Left renal pelvis (tissue), 4 donors: Measurements from ENCODE around the gene KDR. TPM values are rescaled to one million over a fixed set of nuclear protein-coding genes. Genes with fewer than 3 reads are reported as not detected.

Experiments used
- DNase-seq, 4 donors: peaks; one replicate each; pipeline ENCODE4 v3.0.0-alpha.2; 2013; ENCODE audit warnings: low read depth in 4 of 4, low spot score in 3 of 4
- polyA plus RNA-seq, 4 donors: library from polyadenylated mRNA; unstranded; fragments of 120-200 nt; gene quantifications; one replicate each; pipeline ENCODE4 v1.2.1, GENCODE V29; 2013; ENCODE audit not compliant: insufficient read length in 4 of 4

Gene KDR
- 10 to 100 TPM; 43.5 to 58.4 (median 53.1) TPM for polyA plus RNA-seq

- DNase-seq: no peak
Observed at GRCh38 chr4:55125087-55125721, at the start of gene KDR. Gene KDR, minus strand, starts transcription at chr4:55125595. Its CDS starts 302 bp downstream, at chr4:55125293.

DNA sequence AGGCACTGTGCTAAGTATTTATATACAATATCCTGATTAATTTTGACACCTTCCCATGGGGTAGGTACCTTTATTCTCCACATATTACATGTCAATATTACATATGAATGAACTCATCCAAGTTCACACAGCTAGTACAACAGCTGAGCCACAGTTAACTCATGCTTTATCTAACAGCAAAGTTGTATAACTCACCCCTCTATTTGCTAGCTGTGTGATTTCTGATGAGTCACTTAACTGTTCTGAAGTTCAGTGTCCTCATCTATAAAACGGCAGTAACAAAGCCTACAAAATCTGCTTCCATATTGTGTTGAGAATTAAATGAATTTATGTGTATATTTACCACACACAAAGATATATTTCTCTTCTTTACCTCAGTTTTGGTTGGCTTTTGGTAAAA lies 48.2 kb upstream of the KDR start:
- DNase-seq: no peak

- no peak for DNase-seq
Observed at GRCh38 chr4:55172694-55173287, 47.4 kb upstream of the KDR start.

GRCh38 chr4:55170462-55170861 lies 45.1 kb upstream of the KDR start:
- DNase-seq: no peak

DNA sequence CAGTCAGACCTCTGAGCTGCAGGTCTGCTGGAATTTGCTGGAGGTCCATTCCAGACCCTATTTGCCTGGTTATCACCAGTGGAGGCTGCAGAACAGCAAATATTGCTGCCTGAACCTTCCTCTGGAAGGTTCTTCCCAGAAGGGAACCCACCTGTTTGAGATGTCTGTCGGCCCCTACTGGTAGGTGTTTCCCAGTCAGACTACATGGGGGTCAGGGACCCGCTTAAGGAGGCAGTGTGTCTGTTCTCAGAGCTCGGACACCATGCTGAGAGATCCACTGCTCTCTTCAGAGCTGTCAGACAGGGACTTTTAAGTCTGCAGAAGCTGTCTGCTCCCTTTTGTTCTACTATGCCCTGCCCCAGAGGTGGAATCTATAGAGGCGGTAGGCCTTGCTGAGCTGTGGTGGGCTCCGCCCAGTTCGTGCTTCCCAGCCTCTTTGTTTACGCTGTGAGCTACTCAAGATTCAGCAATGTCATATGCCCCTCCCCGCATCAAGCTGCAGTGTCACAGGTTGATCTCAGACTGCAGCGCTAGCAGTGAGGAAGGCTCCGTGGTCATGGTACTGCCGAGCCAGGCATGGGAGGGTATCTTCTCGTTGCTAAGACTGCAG lies 44.1 kb upstream of the KDR start:
- DNase-seq: no peak

- DNase-seq: no peak
Observed at GRCh38 chr4:55162396-55162795, 37.0 kb upstream of the KDR start.

- no peak for DNase-seq
Observed at GRCh38 chr4:55161739-55162138, 36.3 kb upstream of the KDR start.

GRCh38 chr4:55159851-55160250 lies 34.5 kb upstream of the KDR start:
- no peak for DNase-seq

GRCh38 chr4:55158957-55159356 lies 33.6 kb upstream of the KDR start:
- no peak for DNase-seq

GRCh38 chr4:55157559-55158277 lies 32.3 kb upstream of the KDR start:
- DNase-seq: no peak

DNA sequence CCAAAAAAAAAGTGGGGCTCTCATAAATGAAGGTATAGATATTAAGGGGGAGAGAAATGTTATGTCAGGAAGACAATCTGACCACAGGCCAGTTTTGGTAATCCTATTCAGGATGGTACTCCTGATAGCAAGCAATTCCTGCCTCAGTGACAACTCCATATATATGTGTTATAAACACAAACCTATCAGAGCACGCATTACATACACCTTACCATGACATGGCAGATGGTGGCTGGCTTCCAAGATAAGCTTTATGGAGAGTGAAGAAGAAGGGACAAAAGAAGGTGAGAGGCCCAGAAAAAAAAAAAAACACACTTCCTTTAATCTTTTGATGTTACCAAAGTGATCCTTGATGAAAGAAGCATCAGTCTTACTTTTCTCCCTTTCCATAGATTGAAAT lies 29.5 kb upstream of the KDR start:
- no peak for DNase-seq

GRCh38 chr4:55154290-55154880 lies 29.0 kb upstream of the KDR start:
- no peak for DNase-seq

GRCh38 chr4:55143858-55144257 lies 18.5 kb upstream of the KDR start:
- DNase-seq: no peak

GRCh38 chr4:55138367-55138766 lies 13.0 kb upstream of the KDR start:
- no peak for DNase-seq

- DNase-seq: no peak
Observed at GRCh38 chr4:55136634-55137033, 11.2 kb upstream of the KDR start.

DNA sequence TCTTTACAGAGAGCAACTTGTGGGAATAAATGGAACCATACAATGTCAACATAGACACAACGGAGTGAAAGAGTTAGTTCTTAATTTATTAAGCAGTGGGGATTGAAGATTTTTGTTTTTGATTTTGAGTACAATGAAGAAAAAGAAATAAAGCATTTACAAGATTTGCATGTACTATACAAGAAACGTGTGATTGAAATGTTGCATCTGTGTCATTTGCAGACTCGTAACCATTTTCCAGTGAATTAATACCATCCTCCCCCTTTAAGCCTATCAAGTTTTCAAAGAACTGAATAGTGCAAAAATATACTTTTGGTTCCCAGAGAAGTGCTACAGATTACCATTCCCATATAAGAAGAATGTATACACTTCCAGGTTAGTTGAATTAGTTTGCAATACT lies 8.6 kb upstream of the KDR start:
- DNase-seq: no peak

- DNase-seq: no peak
Observed at GRCh38 chr4:55132775-55133174, 7.4 kb upstream of the KDR start.

DNA sequence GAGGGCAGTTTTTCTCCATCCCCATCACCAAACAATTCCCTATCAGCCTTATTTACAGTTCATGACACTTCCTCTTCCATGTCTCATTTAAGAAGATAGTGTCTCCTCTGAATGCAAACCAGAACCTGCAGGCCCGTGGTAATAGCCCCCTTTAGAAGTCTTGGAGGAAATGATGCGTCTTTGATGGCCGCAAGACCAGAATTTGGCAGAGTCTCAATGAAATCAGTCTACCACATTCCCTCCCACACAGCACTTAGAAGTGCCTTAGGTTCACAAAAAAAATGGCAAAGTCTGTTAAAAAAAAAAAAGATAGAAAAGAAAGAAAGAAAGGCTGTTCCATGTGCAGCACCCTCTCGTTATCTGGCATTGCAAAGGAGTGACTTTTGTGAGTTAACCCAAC lies 2.1 kb upstream of the KDR start:
- no peak for DNase-seq

GRCh38 chr4:55127053-55127452 lies 1.7 kb upstream of the KDR start:
- DNase-seq: no peak

- no peak for DNase-seq
Observed at GRCh38 chr4:55125763-55126541, 557 bp upstream of the KDR start.
